ENCODE data around the gene GPD1L. TPM values are rescaled to one million over a fixed set of nuclear protein-coding genes. Genes with fewer than 3 reads are reported as not detected.
"Not testable (repeated sequence)": the region's sequence is repeated elsewhere in the genome, so short reads cannot be mapped to it uniquely, and the experiment has no call there.

The GPD1L gene
- total and polyA plus RNA-seq, 2 donors (not counting 1 experiment from before 2014, with no cell fraction given): 4.7 to 9.3 TPM

DNA sequence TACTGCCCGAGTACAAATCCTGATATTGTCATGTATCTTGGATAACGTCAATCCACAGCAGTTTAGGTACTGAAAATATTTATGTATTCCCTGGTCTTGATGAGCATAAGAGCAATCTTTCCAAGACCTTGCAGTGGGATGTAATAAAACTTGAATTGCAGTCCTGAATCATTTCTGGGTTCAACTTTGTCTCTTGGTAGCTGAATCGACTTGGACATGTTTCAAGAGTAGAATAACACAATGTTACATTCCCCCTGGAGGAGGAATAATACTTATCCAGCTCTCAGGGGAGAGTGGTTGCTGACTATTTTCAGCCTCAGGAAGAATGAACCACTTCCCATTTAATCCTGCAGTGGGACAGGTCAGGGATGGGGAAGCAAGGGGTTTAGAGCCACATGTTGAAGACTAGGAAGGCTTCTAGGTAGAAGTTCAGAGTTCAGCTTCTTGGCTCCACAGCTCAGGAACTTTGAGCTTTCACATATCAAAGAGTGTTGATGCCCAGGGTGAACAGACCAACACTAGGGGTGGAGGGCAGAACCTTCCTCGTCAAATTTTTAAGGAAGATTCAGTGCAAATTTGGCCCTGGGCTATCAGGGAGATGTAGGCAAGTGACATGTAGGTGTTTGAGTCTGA, 43.4 kb upstream of the GPD1L start:
- Histone ChIP-seq H3K9ac (ENCODE audit: low read length) (no peak overlapping the region), H3K36me3 (replicated peaks in 1 of 2; ENCODE audit: control extremely low read depth in 1 of 2, control insufficient read depth in 1 of 2, extremely low read depth in 1 of 2, insufficient read depth in 2 of 2, low read length in 1 of 2) (no peaks in the 10 kb centered on the region), H3K9me3 (ENCODE audit: control extremely low read depth in 1 of 3, control insufficient read depth in 2 of 3, insufficient read depth in 1 of 3, low read length in 2 of 3) (no peaks in the 10 kb centered on the region), H3K4me1 (ENCODE audit: control insufficient read depth in 2 of 2, insufficient read depth in 2 of 2, low read length in 2 of 2) (no peaks in the 10 kb centered on the region), H3K4me3 (ENCODE audit: control extremely low read depth in 1 of 5, extremely low read depth in 1 of 5, insufficient read depth in 1 of 5, low read depth in 2 of 5, low read length in 4 of 5) (no peak overlapping the region), H3K79me2 (ENCODE audit: control insufficient read depth, insufficient read depth, low read length) (no peaks in the 10 kb centered on the region), H3K27me3 (replicated peaks in 1 of 4; ENCODE audit: control extremely low read depth in 1 of 4, control insufficient read depth in 3 of 4, insufficient read depth in 4 of 4, low read length in 3 of 4) (no peaks in the 10 kb centered on the region), H3K27ac (ENCODE audit: low read length in 2 of 2) (no peak overlapping the region), H4K20me1 (ENCODE audit: control insufficient read depth, insufficient read depth, low read length, poor library complexity, severe bottlenecking) (no peaks in the 10 kb centered on the region), H2AFZ (ENCODE audit: insufficient read depth, low read depth, low read length, poor library complexity, severe bottlenecking) (no peak overlapping the region), H3K4me2 (replicated peaks; ENCODE audit: low read depth, low read length, poor library complexity, severe bottlenecking) (no peak overlapping the region)
- TF ChIP-seq, protein P1, sequence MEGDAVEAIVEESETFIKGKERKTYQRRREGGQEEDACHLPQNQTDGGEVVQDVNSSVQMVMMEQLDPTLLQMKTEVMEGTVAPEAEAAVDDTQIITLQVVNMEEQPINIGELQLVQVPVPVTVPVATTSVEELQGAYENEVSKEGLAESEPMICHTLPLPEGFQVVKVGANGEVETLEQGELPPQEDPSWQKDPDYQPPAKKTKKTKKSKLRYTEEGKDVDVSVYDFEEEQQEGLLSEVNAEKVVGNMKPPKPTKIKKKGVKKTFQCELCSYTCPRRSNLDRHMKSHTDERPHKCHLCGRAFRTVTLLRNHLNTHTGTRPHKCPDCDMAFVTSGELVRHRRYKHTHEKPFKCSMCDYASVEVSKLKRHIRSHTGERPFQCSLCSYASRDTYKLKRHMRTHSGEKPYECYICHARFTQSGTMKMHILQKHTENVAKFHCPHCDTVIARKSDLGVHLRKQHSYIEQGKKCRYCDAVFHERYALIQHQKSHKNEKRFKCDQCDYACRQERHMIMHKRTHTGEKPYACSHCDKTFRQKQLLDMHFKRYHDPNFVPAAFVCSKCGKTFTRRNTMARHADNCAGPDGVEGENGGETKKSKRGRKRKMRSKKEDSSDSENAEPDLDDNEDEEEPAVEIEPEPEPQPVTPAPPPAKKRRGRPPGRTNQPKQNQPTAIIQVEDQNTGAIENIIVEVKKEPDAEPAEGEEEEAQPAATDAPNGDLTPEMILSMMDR (IDR thresholded peaks at IDR 0.05): no peak
- no peak for TF ChIP-seq EZH2 (IDR thresholded peaks at IDR 0.05; ENCODE audit: borderline replicate concordance, insufficient read depth, low read depth, low read length, poor library complexity, severe bottlenecking)
- H3K4me1 Mint-ChIP-seq: peaks cover 7% of the 10 kb centered on the region
- no peaks in the 10 kb centered on the region for H3K9me3 Mint-ChIP-seq (ENCODE audit: insufficient read depth)
- POLR2A ChIA-PET: no interaction called here
- H3K27ac Mint-ChIP-seq: no peak overlapping the region
- WGBS (ENCODE audit: insufficient coverage): no CpG with 5 or more reads among the region's 4 CpGs
- CTCF ChIA-PET: no interaction called here
- DNase-seq (no peak), ATAC-seq (ENCODE audit: low read depth) (no peak)
- H3K4me3 Mint-ChIP-seq: no peak overlapping the region
- H3K27me3 Mint-ChIP-seq: no peaks in the 10 kb centered on the region
- intact Hi-C loops (cut with micrococcal nuclease): no loop called here

DNA sequence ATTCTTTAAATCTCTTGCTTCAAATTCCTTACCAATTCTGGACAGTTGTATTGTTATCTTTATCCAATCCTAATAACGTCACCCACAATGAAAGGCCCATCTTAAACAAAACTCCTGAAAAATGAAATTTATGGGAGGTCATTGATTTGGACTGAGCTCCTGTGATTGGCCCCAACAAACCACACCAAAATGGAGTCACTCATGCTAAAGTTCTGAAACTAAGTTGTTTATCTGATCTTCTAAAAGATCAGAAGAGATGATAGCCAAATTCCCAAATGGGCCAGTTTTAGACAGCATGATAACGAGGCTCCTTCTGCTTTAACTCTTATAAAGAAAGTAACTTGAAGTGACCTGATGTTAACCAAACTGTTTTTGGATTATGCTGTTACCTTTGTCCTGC, 39.7 kb upstream of the GPD1L start:
- H3K4me1 Mint-ChIP-seq: no peaks in the 10 kb centered on the region
- Histone ChIP-seq H2AFZ (ENCODE audit: insufficient read depth, low read depth, low read length, poor library complexity, severe bottlenecking) (no peak overlapping the region), H3K9me3 (ENCODE audit: control extremely low read depth in 1 of 3, control insufficient read depth in 2 of 3, insufficient read depth in 1 of 3, low read length in 2 of 3) (no peaks in the 10 kb centered on the region), H3K27ac (ENCODE audit: low read length in 2 of 2) (no peak overlapping the region), H3K4me2 (replicated peaks; ENCODE audit: low read depth, low read length, poor library complexity, severe bottlenecking) (no peak overlapping the region), H4K20me1 (ENCODE audit: control insufficient read depth, insufficient read depth, low read length, poor library complexity, severe bottlenecking) (no peaks in the 10 kb centered on the region), H3K4me1 (ENCODE audit: control insufficient read depth in 2 of 2, insufficient read depth in 2 of 2, low read length in 2 of 2) (no peaks in the 10 kb centered on the region), H3K36me3 (replicated peaks in 1 of 2; ENCODE audit: control extremely low read depth in 1 of 2, control insufficient read depth in 1 of 2, extremely low read depth in 1 of 2, insufficient read depth in 2 of 2, low read length in 1 of 2) (no peaks in the 10 kb centered on the region), H3K27me3 (replicated peaks in 1 of 4; ENCODE audit: control extremely low read depth in 1 of 4, control insufficient read depth in 3 of 4, insufficient read depth in 4 of 4, low read length in 3 of 4) (no peaks in the 10 kb centered on the region), H3K79me2 (ENCODE audit: control insufficient read depth, insufficient read depth, low read length) (no peaks in the 10 kb centered on the region), H3K9ac (ENCODE audit: low read length) (no peak overlapping the region), H3K4me3 (ENCODE audit: control extremely low read depth in 1 of 5, extremely low read depth in 1 of 5, insufficient read depth in 1 of 5, low read depth in 2 of 5, low read length in 4 of 5) (no peak overlapping the region)
- intact Hi-C loops (cut with micrococcal nuclease): no loop called here
- CTCF ChIA-PET: no interaction called here
- DNase-seq: no peak
- POLR2A ChIA-PET: no interaction called here
- WGBS (ENCODE audit: insufficient coverage): no CpG with 5 or more reads among the region's 2 CpGs
- no peak overlapping the region for H3K27ac Mint-ChIP-seq
- no peak overlapping the region for H3K4me3 Mint-ChIP-seq
- H3K9me3 Mint-ChIP-seq (ENCODE audit: insufficient read depth): no peaks in the 10 kb centered on the region
- H3K27me3 Mint-ChIP-seq: no peaks in the 10 kb centered on the region
- TF ChIP-seq, protein P1 (IDR thresholded peaks at IDR 0.05): no peak
- ATAC-seq (ENCODE audit: low read depth): no peak

DNA sequence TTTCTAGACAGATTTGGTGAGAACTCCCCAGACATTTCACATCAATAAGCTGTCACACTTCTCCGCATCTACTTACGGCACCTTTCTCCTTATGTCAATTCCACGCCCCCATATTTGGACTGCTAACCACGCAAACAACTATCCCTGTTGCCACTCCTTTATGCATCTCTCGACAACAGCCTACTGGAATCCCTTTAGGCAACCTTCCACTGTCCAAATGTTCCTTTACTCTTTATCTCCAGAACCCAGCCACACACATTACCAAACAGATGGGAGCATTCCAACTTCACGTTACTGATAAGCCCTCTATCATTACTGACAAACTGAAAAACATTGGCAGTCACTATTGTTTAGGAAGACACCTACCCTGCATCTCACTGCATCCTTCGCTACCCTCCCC, 32.2 kb upstream of the GPD1L start:
- H3K9me3 Mint-ChIP-seq (ENCODE audit: insufficient read depth); DNase-seq; H3K9me3 ChIP-seq (ENCODE audit: control extremely low read depth in 1 of 3, control insufficient read depth in 2 of 3, insufficient read depth in 1 of 3, low read length in 2 of 3); H3K4me2 ChIP-seq (replicated peaks; ENCODE audit: low read depth, low read length, poor library complexity, severe bottlenecking); H3K27ac Mint-ChIP-seq; H4K20me1 ChIP-seq (ENCODE audit: control insufficient read depth, insufficient read depth, low read length, poor library complexity, severe bottlenecking); CTCF ChIA-PET; H3K79me2 ChIP-seq (ENCODE audit: control insufficient read depth, insufficient read depth, low read length); H3K9ac ChIP-seq (ENCODE audit: low read length); H3K27me3 Mint-ChIP-seq; H2AFZ ChIP-seq (ENCODE audit: insufficient read depth, low read depth, low read length, poor library complexity, severe bottlenecking); intact Hi-C loops (cut with micrococcal nuclease); H3K36me3 ChIP-seq (replicated peaks in 1 of 2; ENCODE audit: control extremely low read depth in 1 of 2, control insufficient read depth in 1 of 2, extremely low read depth in 1 of 2, insufficient read depth in 2 of 2, low read length in 1 of 2); H3K4me3 Mint-ChIP-seq; POLR2A ChIA-PET; H3K27ac ChIP-seq (ENCODE audit: low read length in 2 of 2); ATAC-seq (ENCODE audit: low read depth); H3K27me3 ChIP-seq (replicated peaks in 1 of 4; ENCODE audit: control extremely low read depth in 1 of 4, control insufficient read depth in 3 of 4, insufficient read depth in 4 of 4, low read length in 3 of 4); H3K4me3 ChIP-seq (ENCODE audit: control extremely low read depth in 1 of 5, extremely low read depth in 1 of 5, insufficient read depth in 1 of 5, low read depth in 2 of 5, low read length in 4 of 5): not testable (repeated sequence)
- WGBS (ENCODE audit: insufficient coverage): 88% methylated on average over 6 of the region's 7 CpGs
- H3K4me1 ChIP-seq (ENCODE audit: control insufficient read depth in 2 of 2, insufficient read depth in 2 of 2, low read length in 2 of 2): peaks cover 10 to 14% of the 10 kb centered on the region in 2 donors
- peaks cover 18% of the 10 kb centered on the region for H3K4me1 Mint-ChIP-seq
